ENCODE results near the gene RABGAP1L. TPM values are rescaled to one million over a fixed set of nuclear protein-coding genes. Genes with fewer than 3 reads are reported as not detected.

Gene RABGAP1L
- polyA plus RNA-seq, 3 donors = 35.2 to 75.3 (median 63.3) TPM

DNA sequence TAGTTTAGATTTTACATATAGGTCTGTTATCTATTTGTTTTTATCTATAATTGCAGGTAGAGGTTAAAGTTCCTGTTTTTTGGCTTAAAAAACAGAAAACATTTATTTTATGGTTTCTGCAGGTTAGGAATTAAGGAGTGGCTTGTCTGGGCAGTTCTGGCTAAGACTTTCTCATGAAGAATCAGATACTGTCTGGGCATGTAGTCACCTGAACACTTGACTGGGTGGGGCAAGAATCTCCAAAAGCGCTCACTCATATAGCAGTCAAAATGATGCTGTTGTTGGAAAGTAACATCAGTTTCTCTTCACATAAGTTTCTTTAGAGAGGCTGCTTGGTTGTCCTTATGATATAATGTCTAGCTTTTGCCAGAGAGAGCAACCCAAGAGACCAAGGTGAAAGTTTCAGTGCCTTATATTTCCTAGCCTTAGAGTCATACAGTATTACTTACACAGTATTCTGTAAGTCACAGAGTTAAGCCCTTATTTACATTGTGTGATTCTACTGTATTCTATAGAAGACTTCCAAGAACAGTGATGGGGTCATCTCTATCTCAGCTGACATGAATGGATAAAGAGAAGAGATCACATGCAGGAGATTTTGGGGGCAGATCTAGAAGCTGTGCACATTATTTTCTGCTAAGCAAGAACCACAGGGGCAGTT lies 163.0 kb downstream of the RABGAP1L start:
- Histone ChIP-seq H3K9ac (ENCODE audit: insufficient read depth, low read length, poor library complexity, severe bottlenecking) (no peak overlapping the region), H2AFZ (ENCODE audit: insufficient read depth, low read depth, low read length, poor library complexity, severe bottlenecking) (no peak overlapping the region), H3K4me3 (replicated peaks in 1 of 3; ENCODE audit: low read depth in 2 of 3, low read length in 3 of 3) (no peak overlapping the region), H3K36me3 (replicated peaks in 1 of 2; ENCODE audit: control insufficient read depth in 1 of 2, insufficient read depth in 2 of 2, low read length in 2 of 2) (peaks cover 0 to 57% of the 10 kb centered on the region in 2 donors), H3K79me2 (ENCODE audit: insufficient read depth, low read length) (no peaks in the 10 kb centered on the region), H3K4me1 (ENCODE audit: control insufficient read depth in 1 of 2, insufficient read depth in 2 of 2, low read length in 2 of 2) (no peaks in the 10 kb centered on the region), H3K27ac (ENCODE audit: low read depth in 1 of 2, low read length in 2 of 2) (no peak overlapping the region), H3K27me3 (ENCODE audit: control insufficient read depth in 2 of 2, insufficient read depth in 2 of 2, low read length in 2 of 2) (no peaks in the 10 kb centered on the region), H4K20me1 (ENCODE audit: insufficient read depth, low read length) (no peaks in the 10 kb centered on the region), H3K4me2 (replicated peaks; ENCODE audit: extremely low read depth, low read length, poor library complexity, severe bottlenecking) (no peak overlapping the region), H3K9me3 (replicated peaks in 1 of 2; ENCODE audit: control insufficient read depth in 1 of 2, insufficient read depth in 1 of 2, low read length in 2 of 2) (peaks cover 25 to 60% of the 10 kb centered on the region in 2 donors)
- Mint-ChIP-seq H3K4me1 (no peaks in the 10 kb centered on the region), H3K27ac (no peak overlapping the region), H3K36me3 (peaks cover 34 to 49% of the 10 kb centered on the region in 2 donors), H3K9me3 (peaks cover 36 to 61% (median 43%) of the 10 kb centered on the region in 7 donors), H3K27me3 (ENCODE audit: low read depth in 3 of 3) (peaks cover 0 to 2% (median 0%) of the 10 kb centered on the region in 3 donors), H3K4me3 (no peak overlapping the region)
- WGBS (ENCODE audit: insufficient coverage) = no CpG with 5 or more reads among the region's 1 CpG
- no peak for DNase-seq
- TF ChIP-seq CTCF (IDR thresholded peaks at IDR 0.05) = no peak
- intact Hi-C loops (cut with micrococcal nuclease) = no loop called here

DNA sequence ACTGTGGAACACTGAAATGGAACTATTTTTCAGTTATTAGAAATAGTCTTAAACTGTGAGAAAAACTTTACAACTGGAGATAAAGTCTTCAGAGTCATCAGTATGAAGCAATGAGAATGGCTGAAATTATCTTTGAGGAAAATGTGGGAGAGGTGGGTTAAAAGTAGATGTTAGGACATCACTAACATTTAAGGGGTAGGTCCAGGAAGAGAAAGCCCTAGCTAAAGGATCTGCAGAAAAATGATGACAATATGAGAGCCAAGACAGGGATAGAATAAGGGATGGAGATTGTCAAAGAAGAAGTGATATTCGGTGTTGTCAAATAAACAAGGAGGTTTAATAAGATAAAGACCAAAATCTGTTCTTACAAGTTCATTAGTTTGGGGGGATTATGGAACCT lies 165.2 kb downstream of the RABGAP1L start:
- TF ChIP-seq CTCF (IDR thresholded peaks at IDR 0.05) = no peak
- no CpG with 5 or more reads among the region's 1 CpG for WGBS (ENCODE audit: insufficient coverage)
- H3K4me3 ChIP-seq (replicated peaks in 1 of 3; ENCODE audit: low read depth in 2 of 3, low read length in 3 of 3) = no peak overlapping the region
- H3K4me1 ChIP-seq (ENCODE audit: control insufficient read depth in 1 of 2, insufficient read depth in 2 of 2, low read length in 2 of 2) = no peaks in the 10 kb centered on the region
- no peaks in the 10 kb centered on the region for H4K20me1 ChIP-seq (ENCODE audit: insufficient read depth, low read length)
- H3K9ac ChIP-seq (ENCODE audit: insufficient read depth, low read length, poor library complexity, severe bottlenecking) = no peak overlapping the region
- H3K27ac ChIP-seq (ENCODE audit: low read depth in 1 of 2, low read length in 2 of 2) = no peak overlapping the region
- Mint-ChIP-seq H3K9me3 (peaks cover 30 to 56% (median 40%) of the 10 kb centered on the region in 7 donors), H3K4me1 (no peaks in the 10 kb centered on the region), H3K27me3 (ENCODE audit: low read depth in 3 of 3) (no peaks in the 10 kb centered on the region), H3K36me3 (peaks cover 24 to 40% of the 10 kb centered on the region in 2 donors), H3K27ac (no peak overlapping the region), H3K4me3 (no peak overlapping the region)
- no peaks in the 10 kb centered on the region for H3K79me2 ChIP-seq (ENCODE audit: insufficient read depth, low read length)
- no peaks in the 10 kb centered on the region for H3K27me3 ChIP-seq (ENCODE audit: control insufficient read depth in 2 of 2, insufficient read depth in 2 of 2, low read length in 2 of 2)
- DNase-seq = no peak
- H3K9me3 ChIP-seq (replicated peaks in 1 of 2; ENCODE audit: control insufficient read depth in 1 of 2, insufficient read depth in 1 of 2, low read length in 2 of 2) = peaks cover 24 to 53% of the 10 kb centered on the region in 2 donors
- intact Hi-C loops (cut with micrococcal nuclease) = no loop called here
- H2AFZ ChIP-seq (ENCODE audit: insufficient read depth, low read depth, low read length, poor library complexity, severe bottlenecking) = no peak overlapping the region
- H3K36me3 ChIP-seq (replicated peaks in 1 of 2; ENCODE audit: control insufficient read depth in 1 of 2, insufficient read depth in 2 of 2, low read length in 2 of 2) = peaks cover 0 to 49% of the 10 kb centered on the region in 2 donors
- no peak overlapping the region for H3K4me2 ChIP-seq (replicated peaks; ENCODE audit: extremely low read depth, low read length, poor library complexity, severe bottlenecking)

Measured in CD14-positive monocyte (primary cell).